GM21528 (cell line): ENCODE results near the gene VIPAS39.

ENCODE experiments used
- ATAC-seq: cut with Tn5 transposase; IDR thresholded peaks from one replicate; pipeline ENCODE4 v1.9.1; 2021; ENCODE audit warnings: mild to moderate bottlenecking, moderate library complexity; ENCODE audit not compliant: unreplicated experiment, low FRiP score

Gene VIPAS39

DNA sequence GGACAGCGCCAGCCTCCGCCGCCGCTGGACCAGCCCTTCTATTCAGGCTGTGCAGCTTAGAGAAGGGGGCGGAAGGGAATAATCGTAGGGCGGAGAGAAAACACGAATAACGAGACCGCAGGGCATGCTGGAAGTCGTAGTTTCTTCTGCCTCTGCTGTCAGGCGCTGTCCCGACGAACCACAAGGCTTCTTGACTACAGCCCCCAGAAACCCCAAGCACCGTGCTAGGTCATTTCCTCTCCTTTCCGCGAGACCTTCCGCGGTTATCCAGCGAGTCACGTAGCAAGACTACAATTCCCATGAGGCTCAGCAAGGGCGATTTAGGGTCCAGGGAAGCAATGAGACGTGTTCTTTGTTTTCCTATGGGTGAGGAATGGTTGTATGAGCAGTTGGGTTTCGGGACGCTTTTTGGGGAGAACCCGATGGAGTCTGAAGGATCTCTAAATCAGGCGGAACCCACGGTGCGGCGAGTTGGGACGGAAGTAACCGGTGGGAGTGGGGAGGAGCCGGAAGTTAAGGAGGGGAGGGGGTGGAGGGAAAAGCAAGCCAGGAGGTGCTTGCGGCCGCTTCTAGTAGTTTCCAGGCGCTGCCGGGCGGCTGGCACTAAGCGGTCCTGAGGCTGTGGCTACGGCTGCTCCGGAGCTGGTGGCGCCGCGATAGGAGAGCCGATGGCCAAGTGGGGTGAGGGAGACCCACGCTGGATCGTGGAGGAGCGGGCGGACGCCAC is at the start of gene VIPAS39, which contains the start of gene AHSA1:
TSS of gene VIPAS39 (minus strand) at position 80 of the 727 bp plus-strand sequence. CDS start 3,499 bp downstream, outside the sequence.
TSS of gene AHSA1 (plus strand) at position 572 of the 727 bp plus-strand sequence. CDS start at position 669, 97 bp downstream.
- ATAC-seq, result peak; percentile 91

- no peak for ATAC-seq
Measured at GRCh38 chr14:77505031-77505430, 47.6 kb upstream of the VIPAS39 start.

GRCh38 chr14:77503138-77503537 is 45.7 kb upstream of the VIPAS39 start:
- ATAC-seq, result no peak

DNA sequence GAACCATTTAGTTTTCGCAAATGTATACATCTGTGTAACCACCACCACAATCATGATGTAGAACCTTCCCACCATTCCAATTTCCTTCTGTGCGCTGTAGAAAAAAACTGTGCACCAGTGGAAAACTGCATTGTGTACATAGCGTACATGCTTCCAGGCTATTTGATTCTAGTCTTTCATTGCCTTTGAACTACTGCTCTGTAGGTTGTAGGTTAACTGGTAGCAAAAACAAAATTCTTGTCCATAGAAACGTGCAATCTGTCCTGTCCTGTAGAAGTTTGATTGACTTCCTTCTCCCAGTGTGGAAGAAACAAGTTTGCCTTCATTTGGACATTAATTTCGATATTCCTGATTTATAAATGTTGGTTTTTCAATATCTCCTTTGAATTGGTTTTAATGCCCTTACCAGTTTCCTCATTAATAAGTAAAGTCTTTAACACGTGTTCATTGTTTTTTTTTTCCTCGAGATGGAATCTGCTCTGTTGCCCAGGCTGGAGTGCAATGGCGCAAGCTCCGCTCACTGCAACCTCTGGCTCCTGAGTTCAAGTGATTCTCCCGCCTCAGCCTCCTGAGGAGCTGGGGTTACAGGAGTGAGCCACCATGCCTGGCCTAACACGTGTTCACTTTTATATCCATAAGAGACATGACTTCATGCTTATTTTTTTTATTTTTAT is 44.8 kb upstream of the VIPAS39 start:
- ATAC-seq, result no peak

- peak; percentile 28 for ATAC-seq
Measured at GRCh38 chr14:77498984-77499527, 41.7 kb upstream of the VIPAS39 start.

- ATAC-seq, result peak; percentile 67
Measured at GRCh38 chr14:77498120-77498979, 40.9 kb upstream of the VIPAS39 start, which contains the start of gene ISM2. Gene ISM2 (minus strand): TSS chr14:77498816. CDS start chr14:77498793, 23 bp downstream.

- ATAC-seq, result no peak
Measured at GRCh38 chr14:77495334-77495733, 37.9 kb upstream of the VIPAS39 start.

- ATAC-seq, result no peak
Measured at GRCh38 chr14:77491056-77491455, 33.7 kb upstream of the VIPAS39 start.

DNA sequence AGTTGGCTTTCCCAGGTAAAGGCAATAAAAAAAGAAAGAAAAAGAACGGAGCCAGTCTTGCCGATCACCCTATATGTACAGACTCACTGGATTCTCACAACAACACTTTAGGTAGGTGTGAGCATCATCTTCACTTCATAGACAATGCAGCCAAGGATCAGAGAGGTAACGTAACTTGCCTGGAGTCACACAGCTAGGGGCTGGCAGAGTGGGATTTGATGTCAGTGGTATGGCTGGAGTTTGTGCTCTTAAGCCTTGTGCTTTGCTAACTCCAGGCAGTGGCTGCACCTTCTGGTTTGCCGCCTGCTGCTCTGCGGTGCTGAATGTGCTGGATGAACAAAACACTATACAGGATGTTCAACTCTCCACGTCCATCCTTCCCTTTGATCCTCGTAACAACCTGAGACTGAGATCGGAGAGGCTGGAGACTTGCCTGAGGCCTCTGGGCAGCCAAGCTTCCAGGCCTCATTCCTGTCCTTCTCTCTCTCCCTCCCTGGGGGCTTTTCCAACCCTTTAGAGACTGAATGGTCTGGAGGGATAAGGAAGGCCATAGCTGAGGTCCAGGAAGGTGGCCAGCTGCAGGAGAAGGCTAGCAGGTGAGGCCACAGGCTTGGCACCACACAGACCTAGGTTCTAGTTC is 33.1 kb upstream of the VIPAS39 start:
- ATAC-seq, result no peak

DNA sequence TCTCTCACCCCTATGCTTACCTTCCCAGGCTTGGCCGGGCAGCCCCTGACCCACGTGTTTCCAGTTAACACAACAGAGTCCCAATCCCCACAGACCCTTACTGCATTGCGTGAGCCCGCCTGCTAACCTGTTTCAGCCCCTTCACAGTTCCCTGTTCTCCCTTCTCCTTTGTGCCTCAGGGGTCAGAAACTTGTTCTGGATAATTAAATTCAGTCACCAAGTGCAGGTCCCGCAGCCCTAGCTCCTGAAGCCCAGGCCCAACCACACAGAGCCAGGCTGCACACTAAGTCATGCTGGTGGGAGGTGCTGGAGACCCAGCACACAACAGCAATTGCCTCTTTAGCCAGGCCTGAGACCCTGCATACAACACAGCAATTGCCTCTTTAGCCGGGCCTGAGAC is 31.6 kb upstream of the VIPAS39 start:
- ATAC-seq, result no peak

GRCh38 chr14:77488558-77488957 is 31.2 kb upstream of the VIPAS39 start:
- ATAC-seq, result no peak

GRCh38 chr14:77485901-77486678 is 28.7 kb upstream of the VIPAS39 start:
- ATAC-seq, result no peak

GRCh38 chr14:77485256-77485655 is 27.9 kb upstream of the VIPAS39 start:
- no peak for ATAC-seq

GRCh38 chr14:77482422-77482821 is 25.0 kb upstream of the VIPAS39 start:
- ATAC-seq, result no peak

GRCh38 chr14:77478796-77479195 is 21.4 kb upstream of the VIPAS39 start:
- ATAC-seq, result peak; percentile 84

DNA sequence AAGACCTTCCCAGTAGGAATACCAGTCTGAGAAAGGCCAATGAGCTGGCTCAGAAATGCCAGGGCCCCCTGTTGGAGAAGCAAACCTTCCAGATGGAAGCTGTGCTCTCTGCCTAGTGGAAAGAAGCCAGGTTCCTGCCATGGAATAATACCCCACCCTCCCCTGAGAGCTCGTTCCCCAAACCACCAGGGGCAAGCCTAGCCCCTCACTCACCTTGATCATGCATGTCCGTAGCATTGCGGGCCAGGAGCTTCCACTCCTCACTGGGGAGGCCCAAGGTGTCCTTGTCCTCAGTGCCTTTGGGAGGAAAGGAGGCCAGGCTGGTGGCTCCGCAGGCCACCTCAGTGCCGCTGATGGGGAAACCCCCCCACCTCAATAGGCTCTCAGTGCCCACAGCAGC is 20.6 kb upstream of the VIPAS39 start:
- ATAC-seq, result no peak

DNA sequence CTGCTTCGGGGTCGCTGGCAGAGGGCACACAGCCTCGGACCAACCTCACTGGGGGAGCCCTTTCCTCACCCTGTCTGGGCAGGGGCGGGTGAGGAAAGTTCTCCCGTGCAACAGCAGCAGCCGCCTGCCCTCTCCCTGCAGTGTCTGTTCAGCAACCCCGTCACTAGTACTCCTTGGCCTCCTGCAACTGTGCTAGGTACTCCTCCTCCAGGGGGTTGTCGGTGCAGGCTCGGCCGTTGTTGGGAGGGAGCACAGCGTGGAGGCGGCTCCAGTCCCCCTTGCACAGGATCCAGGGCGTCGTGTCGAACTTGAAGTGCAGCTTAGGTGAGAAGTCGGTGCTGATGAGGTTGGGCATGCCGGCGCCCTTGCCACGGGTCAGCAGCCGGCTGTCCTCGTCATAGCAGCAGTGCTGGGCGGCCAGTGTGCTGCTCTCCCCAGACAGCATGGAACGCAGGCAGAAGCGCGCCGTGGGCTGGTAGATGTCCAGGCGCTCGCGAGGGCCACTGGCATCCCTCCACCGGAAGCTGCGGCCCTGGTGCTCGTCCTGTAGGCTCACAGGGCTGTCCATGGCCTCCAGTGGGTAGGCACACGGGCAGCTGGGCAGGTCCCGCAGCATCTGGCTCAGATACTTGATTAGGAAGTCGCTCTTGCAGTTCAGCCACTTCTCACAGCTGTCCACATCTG is 18.2 kb upstream of the VIPAS39 start:
- ATAC-seq, result no peak

DNA sequence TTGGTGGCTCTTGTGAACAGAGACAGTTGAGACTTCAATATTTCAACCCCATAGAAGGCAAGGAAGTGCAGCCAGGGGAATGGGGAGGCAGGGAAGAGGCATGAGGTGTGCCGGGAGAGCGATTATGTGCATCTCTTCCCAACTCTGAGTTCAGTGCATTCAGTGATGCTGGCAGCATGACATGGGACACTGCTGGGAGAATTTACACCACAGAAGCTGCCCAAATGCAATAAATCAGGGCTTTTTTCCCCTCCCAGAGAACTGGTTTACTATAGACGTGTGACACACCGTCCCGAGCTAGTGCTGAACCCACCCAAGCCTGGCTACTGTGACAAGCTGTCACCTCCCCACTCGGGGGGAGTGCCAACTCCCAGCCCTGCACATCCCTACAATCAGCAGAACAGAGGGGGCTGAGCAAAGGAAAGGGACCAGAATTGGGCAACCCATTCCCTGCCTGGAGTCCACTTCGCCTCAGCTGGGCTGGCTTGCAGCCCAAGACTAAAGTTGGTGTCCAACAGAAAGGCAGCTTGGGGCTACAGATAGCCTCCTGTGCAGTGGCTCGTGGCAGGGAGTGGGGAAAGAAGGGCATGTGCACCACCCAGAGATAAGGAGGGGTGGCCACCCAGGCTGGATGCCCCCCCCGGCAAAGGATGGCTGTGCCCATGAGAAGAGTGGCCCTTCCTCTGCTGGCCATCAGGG is 17.2 kb upstream of the VIPAS39 start:
- no peak for ATAC-seq
